A549 treated with RU486 at 1 μM for 4 hours (cell line): ENCODE data around the gene MCAM. TPM values are rescaled to one million over a fixed set of nuclear protein-coding genes. Genes with fewer than 3 reads are reported as not detected.

ENCODE experiments used
- total RNA-seq: library from RNA; stranded (reverse); fragments of 200-300 nt; extraction: Qiagen RNA extraction; gene quantifications from 5 replicates; pipeline ENCODE4 v1.2.3, GENCODE V29; 2022; ENCODE audit warnings: low read depth

Gene MCAM, protein sequence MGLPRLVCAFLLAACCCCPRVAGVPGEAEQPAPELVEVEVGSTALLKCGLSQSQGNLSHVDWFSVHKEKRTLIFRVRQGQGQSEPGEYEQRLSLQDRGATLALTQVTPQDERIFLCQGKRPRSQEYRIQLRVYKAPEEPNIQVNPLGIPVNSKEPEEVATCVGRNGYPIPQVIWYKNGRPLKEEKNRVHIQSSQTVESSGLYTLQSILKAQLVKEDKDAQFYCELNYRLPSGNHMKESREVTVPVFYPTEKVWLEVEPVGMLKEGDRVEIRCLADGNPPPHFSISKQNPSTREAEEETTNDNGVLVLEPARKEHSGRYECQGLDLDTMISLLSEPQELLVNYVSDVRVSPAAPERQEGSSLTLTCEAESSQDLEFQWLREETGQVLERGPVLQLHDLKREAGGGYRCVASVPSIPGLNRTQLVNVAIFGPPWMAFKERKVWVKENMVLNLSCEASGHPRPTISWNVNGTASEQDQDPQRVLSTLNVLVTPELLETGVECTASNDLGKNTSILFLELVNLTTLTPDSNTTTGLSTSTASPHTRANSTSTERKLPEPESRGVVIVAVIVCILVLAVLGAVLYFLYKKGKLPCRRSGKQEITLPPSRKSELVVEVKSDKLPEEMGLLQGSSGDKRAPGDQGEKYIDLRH
- total RNA-seq: 9.4 to 11.7 TPM (median 10.6 TPM) in 5 replicates

DNA sequence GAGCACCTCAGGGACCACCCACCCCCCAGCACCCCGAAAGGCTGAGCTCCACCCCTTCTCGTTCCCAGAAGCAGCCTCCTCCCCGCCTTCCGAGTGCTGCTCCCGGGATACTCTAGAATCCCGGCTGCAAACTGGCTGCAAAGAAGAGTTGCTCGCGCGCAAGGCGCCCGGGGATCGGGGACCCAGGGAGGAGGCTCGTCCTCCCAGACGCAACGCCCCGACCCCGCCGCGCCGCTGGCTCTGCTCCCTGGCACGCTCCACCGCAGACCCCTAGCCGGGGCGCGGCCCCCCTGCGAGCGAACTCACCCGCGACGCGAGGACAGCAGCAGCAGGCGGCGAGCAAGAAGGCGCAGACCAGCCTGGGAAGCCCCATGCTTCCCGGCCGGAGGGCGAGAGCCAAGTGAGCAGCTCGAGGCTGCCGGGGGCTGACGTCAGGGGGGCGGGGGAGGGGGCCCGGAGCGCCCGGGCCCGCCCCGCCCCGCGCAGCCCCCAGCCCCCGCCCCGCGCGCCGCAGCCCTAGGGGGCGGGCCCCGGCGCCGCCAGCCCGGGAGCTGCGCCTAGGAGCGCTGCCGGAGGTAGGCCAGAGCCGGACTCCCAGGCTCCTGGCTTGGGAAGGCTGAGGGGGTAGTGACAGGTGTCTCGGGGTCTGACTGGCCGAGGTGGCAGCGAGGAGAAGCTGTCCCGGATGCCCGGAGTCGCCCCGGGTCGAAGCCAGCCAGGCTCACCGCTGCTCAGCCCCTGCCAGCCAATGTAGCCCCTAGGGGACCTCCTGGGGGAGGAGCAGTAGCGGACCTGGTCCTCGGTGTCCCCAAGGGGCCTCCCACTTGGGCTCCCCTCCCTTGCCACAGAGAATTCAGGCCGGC lies at the start of gene MCAM:
MCAM (minus strand) TSS at position 402 of the 863 bp plus-strand sequence; CDS start at position 373, 29 bp downstream.

GRCh38 chr11:119346605-119347004 lies 29.7 kb upstream of the MCAM start, which contains the start of gene MFRP:
Gene MFRP, minus strand, starts transcription at chr11:119346705. Its CDS starts 192 bp downstream, at chr11:119346513.

GRCh38 chr11:119340335-119341221 lies 23.6 kb upstream of the MCAM start, which contains the start of gene C1QTNF5:
Gene C1QTNF5, minus strand, starts transcription at chr11:119340883. Its CDS starts 486 bp downstream, at chr11:119340397.

DNA sequence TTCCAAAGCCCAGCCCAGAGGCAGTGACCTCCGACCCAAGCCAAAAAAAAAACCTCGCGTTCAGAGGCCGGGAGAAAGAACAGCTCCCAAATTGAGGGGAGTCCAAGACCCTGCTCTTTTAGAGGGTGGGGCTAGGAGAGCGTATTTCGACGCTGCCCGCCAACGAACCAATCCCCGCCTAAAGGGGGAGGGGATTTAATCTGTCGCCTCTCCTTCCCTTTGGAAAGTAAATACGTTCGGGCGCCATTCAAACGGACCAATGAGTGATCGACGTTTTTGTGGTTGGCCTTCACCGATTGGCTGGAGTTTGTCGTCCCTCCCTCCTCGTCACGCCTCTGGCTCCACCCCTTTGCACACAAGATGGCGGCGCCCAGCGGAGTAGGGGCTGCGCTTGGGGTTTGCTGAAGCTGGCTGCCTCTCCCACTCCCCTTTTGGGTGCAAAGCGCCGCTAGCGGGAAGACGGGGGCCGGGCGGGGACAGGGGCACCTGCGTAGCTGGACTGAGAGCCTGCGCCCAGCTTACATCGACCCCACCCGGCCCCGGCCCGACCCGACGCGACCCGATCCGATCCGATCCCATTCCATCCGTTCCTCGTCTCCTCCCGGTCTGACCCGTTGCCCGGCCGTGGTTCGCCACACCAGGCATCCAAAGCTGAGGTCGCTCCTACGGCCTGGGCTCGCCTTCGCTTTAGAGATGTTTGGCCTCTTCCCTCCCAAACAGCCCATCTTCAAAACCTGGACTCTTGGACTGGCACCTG lies 17.4 kb upstream of the MCAM start, which contains the start of gene RNF26:
RNF26 (plus strand) TSS at position 354 of the 757 bp plus-strand sequence. CDS start 596 bp downstream, outside the sequence.

Other genes with a start within 250 kb of the MCAM start
- gene VPS11, start 249.3 kb downstream of the MCAM start, total RNA-seq: 7.9 to 17.2 TPM (median 11.4 TPM) in 5 replicates
- gene HMBS, start 232.2 kb downstream of the MCAM start, total RNA-seq: 45.4 to 52.9 TPM (median 51.2 TPM) in 5 replicates
- 33.0 to 40.4 TPM (median 38.6 TPM) in 5 replicates for gene DPAGT1, start 215.3 kb downstream of the MCAM start, total RNA-seq
- 4.9 to 7.1 TPM (median 6.0 TPM) in 5 replicates for gene C2CD2L, start 209.8 kb downstream of the MCAM start, total RNA-seq
- 9.7 to 11.5 TPM (median 11.0 TPM) in 5 replicates for gene HINFP, start 195.6 kb downstream of the MCAM start, total RNA-seq
- 0.18 to 0.37 TPM (median 0.21 TPM) in 5 replicates for gene ABCG4, start 168.1 kb downstream of the MCAM start, total RNA-seq
- 7.5 to 12.3 TPM (median 10.4 TPM) in 5 replicates for gene NLRX1, start 148.4 kb downstream of the MCAM start, total RNA-seq
- 0.13 to 0.47 TPM (median 0.21 TPM) in 3 of 5 replicates, not detected in the others for gene NHERF4, start 131.7 kb downstream of the MCAM start, total RNA-seq
- gene CBL, start 110.8 kb downstream of the MCAM start, total RNA-seq: 5.5 to 9.3 TPM (median 9.0 TPM) in 5 replicates
- gene RNF26, start 17.4 kb upstream of the MCAM start, total RNA-seq: 27.6 to 41.9 TPM (median 37.2 TPM) in 5 replicates
- gene C1QTNF5, start 23.8 kb upstream of the MCAM start, total RNA-seq: not detected in 5 replicates
- gene MFRP, start 29.6 kb upstream of the MCAM start, total RNA-seq: not detected in 5 replicates
- 0.18 to 0.62 TPM (median 0.28 TPM) in 5 replicates for gene USP2, start 64.6 kb upstream of the MCAM start, total RNA-seq
- 12.0 to 18.2 TPM (median 12.7 TPM) in 5 replicates for gene THY1, start 106.0 kb upstream of the MCAM start, total RNA-seq